Measurements from ENCODE around the gene RSPH6A. TPM values are rescaled to one million over a fixed set of nuclear protein-coding genes. Genes with fewer than 3 reads are reported as not detected.

RSPH6A gene
- total RNA-seq, 2 donors from 2014 or later = not detected

- H3K27me3 ChIP-seq = no peaks in the 10 kb centered on the region
- H3K4me3 ChIP-seq = peak overlapping the region; percentile 62 to 71
- H3K36me3 ChIP-seq = peaks cover 33% of the 10 kb centered on the region
- no peaks in the 10 kb centered on the region for H3K9me3 ChIP-seq
- TF ChIP-seq CTCF (IDR thresholded peaks at IDR 0.05) = no peak
- H3K27ac ChIP-seq = peak overlapping the region; percentile 93 to 95
- DNase-seq (ENCODE audit: low spot score) = no peak
- H3K4me1 ChIP-seq = peaks cover 0 to 66% of the 10 kb centered on the region in 2 donors
Measured at GRCh38 chr19:45780146-45780447, 35.0 kb downstream of the RSPH6A start.

GRCh38 chr19:45779231-45780145 lies 35.6 kb downstream of the RSPH6A start:
- peak overlapping the region in 1 of 2 donors; percentile 71 for H3K4me3 ChIP-seq
- peak; percentile 76 for DNase-seq (ENCODE audit: low spot score)
- no peaks in the 10 kb centered on the region for H3K9me3 ChIP-seq
- H3K27ac ChIP-seq = peak overlapping the region; percentile 93 to 95
- no peaks in the 10 kb centered on the region for H3K27me3 ChIP-seq
- TF ChIP-seq CTCF (IDR thresholded peaks at IDR 0.05) = peak; percentile 26 to 62
- H3K36me3 ChIP-seq = peaks cover 36% of the 10 kb centered on the region
- H3K4me1 ChIP-seq = peaks cover 0 to 60% of the 10 kb centered on the region in 2 donors

- DNase-seq (ENCODE audit: low spot score) = no peak
- TF ChIP-seq CTCF (IDR thresholded peaks at IDR 0.05) = no peak
- Histone ChIP-seq H3K36me3 (peaks cover 36% of the 10 kb centered on the region), H3K27ac (no peak overlapping the region), H3K27me3 (no peaks in the 10 kb centered on the region), H3K4me1 (peaks cover 0 to 47% of the 10 kb centered on the region in 2 donors), H3K9me3 (no peaks in the 10 kb centered on the region), H3K4me3 (no peak overlapping the region)
Measured at GRCh38 chr19:45778010-45778661, 37.0 kb downstream of the RSPH6A start.

GRCh38 chr19:45777395-45777961 lies 37.6 kb downstream of the RSPH6A start:
- TF ChIP-seq CTCF (IDR thresholded peaks at IDR 0.05) = no peak
- DNase-seq (ENCODE audit: low spot score) = no peak
- Histone ChIP-seq H3K4me1 (peaks cover 0 to 40% of the 10 kb centered on the region in 2 donors), H3K27ac (no peak overlapping the region), H3K27me3 (no peaks in the 10 kb centered on the region), H3K36me3 (peaks cover 36% of the 10 kb centered on the region), H3K9me3 (no peaks in the 10 kb centered on the region), H3K4me3 (no peak overlapping the region)

- TF ChIP-seq CTCF (IDR thresholded peaks at IDR 0.05) = no peak
- Histone ChIP-seq H3K27me3 (no peaks in the 10 kb centered on the region), H3K36me3 (peaks cover 42% of the 10 kb centered on the region), H3K9me3 (no peaks in the 10 kb centered on the region), H3K4me1 (peaks cover 0 to 29% of the 10 kb centered on the region in 2 donors), H3K27ac (no peak overlapping the region), H3K4me3 (no peak overlapping the region)
- DNase-seq (ENCODE audit: low spot score) = no peak
Measured at GRCh38 chr19:45774765-45775164, 40.3 kb downstream of the RSPH6A start.
